Smooth muscle cell (in vitro differentiated cells): ENCODE measurements around the gene ARIH2. TPM values are rescaled to one million over a fixed set of nuclear protein-coding genes. Genes with fewer than 3 reads are reported as not detected.
A peak's percentile ranks its signal among the peaks of the same experiment; 100 is the strongest.

Experiments
- DNase-seq: peaks from one replicate; lab custom pipeline; 2025; ENCODE audit not compliant: unreplicated experiment; lab: John Stamatoyannopoulos, UW
- H2AFZ ChIP-seq: fragments of 200-600 bp; sonication (generic); 2 replicates; pipeline ENCODE4 v1.6.0; 2016; ENCODE audit warnings: antibody characterized with exemption, low read depth, mild to moderate bottlenecking
- H3F3A ChIP-seq: fragments of 200-600 bp; sonication (generic); 2 replicates; pipeline ENCODE4 v1.6.0; 2017; ENCODE audit warnings: antibody characterized with exemption, low read depth
- H3K27ac ChIP-seq: fragments of 200-600 bp; sonication (generic); 2 replicates; pipeline ENCODE4 v1.5.1; 2016; ENCODE audit warnings: low read depth, mild to moderate bottlenecking
- H3K27me3 ChIP-seq: fragments of 200-600 bp; sonication (generic); 2 replicates; pipeline ENCODE4 v1.6.1; 2016; ENCODE audit warnings: low read depth, mild to moderate bottlenecking
- H3K36me3 ChIP-seq: fragments of 200-600 bp; sonication (generic); 2 replicates; pipeline ENCODE4 v1.5.1; 2016; ENCODE audit warnings: low read depth
- H3K4me1 ChIP-seq: fragments of 200-600 bp; sonication (generic); 2 replicates; pipeline ENCODE4 v1.5.1; 2016; ENCODE audit warnings: low read depth
- H3K4me2 ChIP-seq: fragments of 200-600 bp; sonication (generic); 2 replicates; pipeline ENCODE4 v1.6.0; 2016; ENCODE audit warnings: mild to moderate bottlenecking
- H3K4me3 ChIP-seq: fragments of 200-600 bp; sonication (generic); 2 replicates; pipeline ENCODE4 v1.5.1; 2016; ENCODE audit warnings: mild to moderate bottlenecking
- H3K79me2 ChIP-seq: fragments of 200-600 bp; sonication (generic); 2 replicates; pipeline ENCODE4 v1.6.0; 2016; ENCODE audit warnings: low read depth, mild to moderate bottlenecking
- H3K9ac ChIP-seq: fragments of 200-600 bp; sonication (generic); 2 replicates; pipeline ENCODE4 v1.6.0; 2016; ENCODE audit warnings: low read depth
- H3K9me3 ChIP-seq: fragments of 200-600 bp; sonication (generic); replicated peaks from 2 replicates; pipeline ENCODE4 v1.5.1; 2016; ENCODE audit warnings: low read depth
- H4K20me1 ChIP-seq: fragments of 200-600 bp; sonication (generic); 2 replicates; pipeline ENCODE4 v1.6.0; 2016; ENCODE audit warnings: low read depth
- WGBS: methylation state at CpG from one replicate; pipeline ENCODE4 v1.1.7; 2016; ENCODE audit warnings: low lambda C conversion rate; 5-methylcytosine and 5-hydroxymethylcytosine counted together
- polyA plus RNA-seq: library from polyadenylated mRNA; unstranded; fragments of >200 nt; fragmentation: Nextera tagmentation; extraction: Ambion mirVana; gene quantifications from 2 replicates; pipeline ENCODE4 v1.2.1, GENCODE V29; 2016
- total RNA-seq: library from RNA; depleted of rRNA; stranded (reverse); fragments of >200 nt; gene quantifications from 2 replicates; pipeline ENCODE4 v1.2.3, GENCODE V29; 2014
- TF ChIP-seq, protein P1 (sequence below): fragments of 200-600 bp; sonication (generic); IDR thresholded peaks from 2 replicates; pipeline ENCODE4 v1.5.1; 2017; ENCODE audit warnings: borderline replicate concordance, mild to moderate bottlenecking, antibody characterized with exemption; ENCODE audit not compliant: insufficient read depth, poor library complexity, severe bottlenecking

ARIH2 gene
- total and polyA plus RNA-seq, 2 experiments from 2014 or later: 39.7 to 43.6 TPM

DNA sequence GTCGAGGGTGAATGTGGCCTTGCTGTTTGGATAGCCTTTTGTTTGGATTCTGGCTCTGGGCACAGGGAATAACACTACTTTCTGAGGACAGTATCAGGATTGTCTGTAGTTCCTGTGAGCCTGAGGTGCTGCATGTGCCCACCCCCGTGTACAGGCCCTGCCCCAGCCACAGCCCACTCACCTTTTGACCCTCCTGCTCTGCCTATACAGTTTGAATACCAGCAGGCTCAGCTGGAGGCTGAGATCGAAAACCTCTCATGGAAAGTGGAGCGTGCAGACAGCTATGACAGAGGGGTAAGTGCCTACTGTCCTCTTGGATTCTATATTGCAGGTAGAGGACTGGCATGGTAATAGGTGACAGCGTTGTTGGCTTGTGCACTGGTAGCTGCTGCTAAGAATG, 64.0 kb downstream of the ARIH2 start:
- no peak overlapping the region for H3K27ac ChIP-seq
- H3K79me2 ChIP-seq: no peaks in the 10 kb centered on the region
- H3K9me3 ChIP-seq: no peaks in the 10 kb centered on the region
- no peak overlapping the region for H2AFZ ChIP-seq
- 99% methylated on average over 5 of the region's 5 CpGs for WGBS
- no peaks in the 10 kb centered on the region for H3K4me1 ChIP-seq
- H3F3A ChIP-seq: no peaks in the 10 kb centered on the region
- H3K36me3 ChIP-seq: no peaks in the 10 kb centered on the region
- H3K4me3 ChIP-seq: no peak overlapping the region
- H3K27me3 ChIP-seq: no peaks in the 10 kb centered on the region
- TF ChIP-seq, protein P1, sequence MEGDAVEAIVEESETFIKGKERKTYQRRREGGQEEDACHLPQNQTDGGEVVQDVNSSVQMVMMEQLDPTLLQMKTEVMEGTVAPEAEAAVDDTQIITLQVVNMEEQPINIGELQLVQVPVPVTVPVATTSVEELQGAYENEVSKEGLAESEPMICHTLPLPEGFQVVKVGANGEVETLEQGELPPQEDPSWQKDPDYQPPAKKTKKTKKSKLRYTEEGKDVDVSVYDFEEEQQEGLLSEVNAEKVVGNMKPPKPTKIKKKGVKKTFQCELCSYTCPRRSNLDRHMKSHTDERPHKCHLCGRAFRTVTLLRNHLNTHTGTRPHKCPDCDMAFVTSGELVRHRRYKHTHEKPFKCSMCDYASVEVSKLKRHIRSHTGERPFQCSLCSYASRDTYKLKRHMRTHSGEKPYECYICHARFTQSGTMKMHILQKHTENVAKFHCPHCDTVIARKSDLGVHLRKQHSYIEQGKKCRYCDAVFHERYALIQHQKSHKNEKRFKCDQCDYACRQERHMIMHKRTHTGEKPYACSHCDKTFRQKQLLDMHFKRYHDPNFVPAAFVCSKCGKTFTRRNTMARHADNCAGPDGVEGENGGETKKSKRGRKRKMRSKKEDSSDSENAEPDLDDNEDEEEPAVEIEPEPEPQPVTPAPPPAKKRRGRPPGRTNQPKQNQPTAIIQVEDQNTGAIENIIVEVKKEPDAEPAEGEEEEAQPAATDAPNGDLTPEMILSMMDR: no peak
- H4K20me1 ChIP-seq: no peaks in the 10 kb centered on the region
- H3K9ac ChIP-seq: no peak overlapping the region
- H3K4me2 ChIP-seq: no peak overlapping the region
- DNase-seq: no peak

DNA sequence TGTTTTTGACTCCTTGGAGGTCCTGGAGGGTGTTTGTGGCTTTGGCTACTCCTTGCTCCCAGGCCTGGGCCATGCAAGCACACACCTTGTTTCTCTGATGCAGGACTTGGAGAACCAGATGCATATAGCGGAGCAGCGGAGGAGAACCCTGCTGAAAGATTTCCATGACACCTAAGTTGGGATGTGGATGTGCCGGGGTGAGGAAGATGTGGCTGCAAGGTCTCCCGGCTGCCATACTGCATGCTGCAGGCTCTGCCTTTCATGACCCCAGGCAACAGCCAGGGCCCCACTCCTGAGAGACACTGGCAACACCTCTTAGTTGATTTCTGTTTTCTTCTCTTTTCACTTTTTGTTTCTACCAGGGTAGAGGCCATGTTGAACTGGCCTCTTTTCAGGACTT, 64.5 kb downstream of the ARIH2 start:
- Histone ChIP-seq H3K27me3 (no peaks in the 10 kb centered on the region), H3K9me3 (no peaks in the 10 kb centered on the region), H2AFZ (no peak overlapping the region), H4K20me1 (no peaks in the 10 kb centered on the region), H3K4me3 (no peak overlapping the region), H3K79me2 (no peaks in the 10 kb centered on the region), H3K36me3 (no peaks in the 10 kb centered on the region), H3K4me1 (no peaks in the 10 kb centered on the region), H3K9ac (no peak overlapping the region), H3F3A (no peaks in the 10 kb centered on the region), H3K4me2 (no peak overlapping the region), H3K27ac (no peak overlapping the region)
- WGBS: 96% methylated on average over 4 of the region's 4 CpGs
- TF ChIP-seq, protein P1: no peak
- no peak for DNase-seq

DNA sequence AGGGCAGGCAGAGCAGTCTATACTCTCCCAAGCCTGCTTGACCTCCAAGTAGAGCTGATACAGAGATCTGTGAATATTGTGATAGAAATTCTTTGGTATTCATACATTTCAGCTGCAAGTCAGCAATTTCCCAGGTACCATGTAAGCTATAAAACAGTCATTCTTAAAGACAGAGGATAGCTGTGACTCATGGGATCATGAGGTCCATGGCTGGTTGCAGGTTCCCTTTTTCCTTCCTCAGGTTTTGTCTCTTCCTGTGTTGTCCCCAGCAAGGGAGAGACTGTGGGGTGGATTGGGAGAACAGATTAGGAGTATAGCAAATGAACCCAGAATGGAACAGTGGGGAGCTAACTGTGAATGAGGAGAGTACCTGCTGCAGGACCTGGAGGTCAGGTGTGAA, 66.0 kb downstream of the ARIH2 start:
- TF ChIP-seq, protein P1: no peak
- Histone ChIP-seq H3K4me2 (no peak overlapping the region), H3K4me3 (no peak overlapping the region), H3K36me3 (no peaks in the 10 kb centered on the region), H4K20me1 (no peaks in the 10 kb centered on the region), H3K27me3 (no peaks in the 10 kb centered on the region), H3K4me1 (peaks cover 8% of the 10 kb centered on the region), H2AFZ (no peak overlapping the region), H3K9me3 (no peaks in the 10 kb centered on the region), H3K9ac (no peak overlapping the region), H3K27ac (peak overlapping the region; percentile 42), H3F3A (peaks cover 3% of the 10 kb centered on the region), H3K79me2 (no peaks in the 10 kb centered on the region)
- DNase-seq: no peak

DNA sequence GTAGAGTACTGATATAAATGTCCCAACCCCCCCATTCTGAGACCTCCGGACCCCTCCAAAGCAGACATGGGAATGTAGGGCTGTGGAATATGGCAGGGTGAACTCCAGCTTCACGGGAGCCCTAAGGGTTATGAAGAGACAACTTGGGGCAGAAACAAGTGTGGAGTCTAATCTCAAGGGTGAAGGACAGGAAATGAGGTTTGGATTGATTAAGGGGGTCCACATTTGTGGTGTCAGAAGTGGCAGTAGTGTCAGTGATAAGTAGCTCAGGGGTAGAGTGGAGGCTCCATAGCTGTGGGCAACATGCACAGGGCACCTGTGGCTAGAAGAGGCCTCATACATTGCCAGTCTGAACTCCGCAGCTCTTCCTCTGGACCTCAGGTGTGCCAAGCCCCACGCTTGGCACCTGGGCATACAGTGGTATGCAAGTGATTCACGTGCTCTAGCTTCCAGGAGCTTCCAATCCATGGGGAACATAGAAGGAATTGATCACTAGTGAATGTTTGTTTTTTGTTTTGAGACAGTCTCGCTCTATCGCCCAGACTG, 67.3 kb downstream of the ARIH2 start:
- Histone ChIP-seq H3K9me3 (no peaks in the 10 kb centered on the region), H3K9ac (no peak overlapping the region), H2AFZ (no peak overlapping the region), H3K4me1 (peaks cover 8% of the 10 kb centered on the region), H3K79me2 (no peaks in the 10 kb centered on the region), H3K4me3 (no peak overlapping the region), H3F3A (peaks cover 3% of the 10 kb centered on the region), H3K27me3 (no peaks in the 10 kb centered on the region), H3K27ac (no peak overlapping the region), H3K36me3 (no peaks in the 10 kb centered on the region), H4K20me1 (no peaks in the 10 kb centered on the region), H3K4me2 (no peak overlapping the region)
- no peak for DNase-seq
- TF ChIP-seq, protein P1: no peak
- WGBS: 96% methylated on average over 7 of the region's 7 CpGs
